Adrenal gland (tissue), 12 donors: ENCODE measurements around the gene RAP1GAP2. TPM values are rescaled to one million over a fixed set of nuclear protein-coding genes. Genes with fewer than 3 reads are reported as not detected.
A peak's percentile ranks its signal among the peaks of the same experiment; 100 is the strongest.

Experiments used
- DNase-seq, 7 donors: peaks; one replicate each; pipeline ENCODE4 v3.0.0-alpha.2; 2019 to 2020
- H3K27ac ChIP-seq, 5 donors: fragments of 200-600 bp; sonication (generic) in 4 of 5; 1 replicate in 3 of 5; 2 replicates in 2 of 5; pipeline versions ENCODE4 v1.5.1 to v1.8.0; 2016 to 2020; ENCODE audit warnings: mild to moderate bottlenecking in 1 of 5
- H3K27me3 ChIP-seq: fragments of 200-600 bp; 2 replicates; pipeline ENCODE4 v1.8.0; 2021
- H3K36me3 ChIP-seq, 2 donors: fragments of 200-600 bp; replicated peaks in 1 of 2; 1 replicate in 1 of 2; 2 replicates in 1 of 2; pipeline versions ENCODE4 v1.5.1 to v1.8.0; 2018 to 2022
- H3K4me1 ChIP-seq, 2 donors: fragments of 200-600 bp; replicated peaks in 1 of 2; 1 replicate in 1 of 2; 2 replicates in 1 of 2; pipeline versions ENCODE4 v1.5.1 to v1.8.0; 2018 to 2021
- H3K4me3 ChIP-seq, 4 donors: fragments of 200-600 bp; sonication (generic) in 3 of 4; one replicate each; pipeline ENCODE4 v1.5.1; 2016 to 2018
- H3K9me3 ChIP-seq, 3 donors: fragments of 200-600 bp; sonication (generic) in 1 of 3; replicated peaks in 1 of 3; 1 replicate in 2 of 3; 2 replicates in 1 of 3; pipeline versions ENCODE4 v1.5.1 to v1.8.0; 2016 to 2021
- POLR2A ChIP-seq, 2 donors: fragments of 450-650 bp; IDR thresholded peaks; one replicate each; pipeline ENCODE4 v1.6.1; 2017; ENCODE audit warnings: antibody characterized with exemption in 2 of 2, mild to moderate bottlenecking in 2 of 2, moderate library complexity in 1 of 2
- WGBS, 4 donors: extraction: QIAGEN DNeasy Blood & Tissue Kit in 2 of 4; methylation state at CpG; one replicate each; pipeline versions ENCODE4 v1.1.5 to v1.1.7; 2013 to 2017; 5-methylcytosine and 5-hydroxymethylcytosine counted together
- intact Hi-C, 2 donors: fragments of 100-400 bp; cut with DNase I; formaldehyde crosslinking; loops; one replicate each; pipeline versions ENCODE4 v1.14.1 to v1.15.0; 2022 to 2023
- polyA plus RNA-seq, 3 donors: library from polyadenylated mRNA; stranded (reverse); fragments of 200-250 nt in 2 of 3; fragments of 350-450 nt in 1 of 3; fragmentation: Illumina TruSeq in 1 of 3; extraction: RNeasy Lipid Tissue Mini Kit (QIAGEN cat#74804) in 1 of 3; gene quantifications; one replicate each; pipeline ENCODE4 v1.2.3, GENCODE V29; 2013 to 2014
- total RNA-seq, 9 donors: library from RNA; depleted of rRNA in 4 of 9; stranded (reverse); fragments of >200 nt in 4 of 9; fragments of 120-200 nt in 1 of 9; fragmentation: NEBNext Ultra II Directional in 1 of 9; extraction: Animal tissue kit (Norgen Biotek cat#: 25700) in 1 of 9; gene quantifications; one replicate each; pipeline versions ENCODE4 v1.1.0 to v1.2.4, GENCODE V29; 2013 to 2023
- TF ChIP-seq, protein P1 (sequence below), 6 experiments: fragments of 450-650 bp in 4 of 6; fragments of 200-600 bp in 2 of 6; sonication (generic) in 1 of 6; IDR thresholded peaks; 1 replicate in 5 of 6; 2 replicates in 1 of 6; pipeline versions ENCODE4 v1.5.1 to v1.8.0; 2016 to 2021; ENCODE audit warnings: antibody characterized with exemption in 6 of 6, mild to moderate bottlenecking in 2 of 6, moderate library complexity in 1 of 6
- donor health status: healthy with polysubstance abuse.
- donor health status: Bipolar disorder and iron deficiency.
- donor health status: DM: yes; HTN: yes; CAD: no.
- donor health status: DM: no; HTN: no; CAD: no.
- donor health status: DM: no; HTN: no; CAD: no.
- donor health status: DM: yes; HTN: yes; CAD: no.

RAP1GAP2 gene
- total and polyA plus RNA-seq, 12 donors = 4.2 to 20.4 (median 6.9) TPM

DNA sequence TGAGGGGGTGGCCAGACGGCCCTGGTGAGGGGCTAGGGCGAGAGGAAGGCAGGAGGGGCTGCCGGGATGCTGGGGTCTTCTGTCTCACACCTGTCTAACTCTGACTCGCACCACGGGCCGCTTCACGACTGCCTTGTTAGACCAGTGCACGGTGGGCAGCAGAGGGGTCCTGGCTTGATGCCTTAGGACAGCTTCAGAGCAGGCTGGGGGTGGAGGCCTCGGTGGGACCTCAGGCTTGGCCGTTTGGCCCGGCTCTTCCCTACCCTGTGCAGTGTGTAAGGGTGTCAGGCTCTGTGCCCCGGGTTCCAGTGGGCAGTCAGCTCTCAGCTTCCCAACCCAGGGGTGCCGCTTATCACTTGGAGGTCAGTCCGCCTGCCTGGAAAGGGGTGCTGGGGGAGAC is 166.5 kb downstream of the RAP1GAP2 start:
- no peak overlapping the region for H3K4me3 ChIP-seq
- H3K36me3 ChIP-seq = no peaks in the 10 kb centered on the region
- H3K9me3 ChIP-seq = no peaks in the 10 kb centered on the region
- peak overlapping the region in 1 of 5 donors; percentile 26 for H3K27ac ChIP-seq
- 78 to 84% methylated on average over 14 of the region's 14 CpGs; no CpG with 5 or more reads in 2 of the 4 donors for WGBS, 4 donors
- no peak for TF ChIP-seq POLR2A (IDR thresholded peaks at IDR 0.05)
- TF ChIP-seq, protein P1, sequence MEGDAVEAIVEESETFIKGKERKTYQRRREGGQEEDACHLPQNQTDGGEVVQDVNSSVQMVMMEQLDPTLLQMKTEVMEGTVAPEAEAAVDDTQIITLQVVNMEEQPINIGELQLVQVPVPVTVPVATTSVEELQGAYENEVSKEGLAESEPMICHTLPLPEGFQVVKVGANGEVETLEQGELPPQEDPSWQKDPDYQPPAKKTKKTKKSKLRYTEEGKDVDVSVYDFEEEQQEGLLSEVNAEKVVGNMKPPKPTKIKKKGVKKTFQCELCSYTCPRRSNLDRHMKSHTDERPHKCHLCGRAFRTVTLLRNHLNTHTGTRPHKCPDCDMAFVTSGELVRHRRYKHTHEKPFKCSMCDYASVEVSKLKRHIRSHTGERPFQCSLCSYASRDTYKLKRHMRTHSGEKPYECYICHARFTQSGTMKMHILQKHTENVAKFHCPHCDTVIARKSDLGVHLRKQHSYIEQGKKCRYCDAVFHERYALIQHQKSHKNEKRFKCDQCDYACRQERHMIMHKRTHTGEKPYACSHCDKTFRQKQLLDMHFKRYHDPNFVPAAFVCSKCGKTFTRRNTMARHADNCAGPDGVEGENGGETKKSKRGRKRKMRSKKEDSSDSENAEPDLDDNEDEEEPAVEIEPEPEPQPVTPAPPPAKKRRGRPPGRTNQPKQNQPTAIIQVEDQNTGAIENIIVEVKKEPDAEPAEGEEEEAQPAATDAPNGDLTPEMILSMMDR (IDR thresholded peaks at IDR 0.05) = no peak
- peak in 2 of 7 donors; percentile 17 to 44 for DNase-seq
- intact Hi-C loops = no loop called here
- peaks cover 0 to 5% of the 10 kb centered on the region in 2 donors for H3K4me1 ChIP-seq
- H3K27me3 ChIP-seq = no peaks in the 10 kb centered on the region

DNA sequence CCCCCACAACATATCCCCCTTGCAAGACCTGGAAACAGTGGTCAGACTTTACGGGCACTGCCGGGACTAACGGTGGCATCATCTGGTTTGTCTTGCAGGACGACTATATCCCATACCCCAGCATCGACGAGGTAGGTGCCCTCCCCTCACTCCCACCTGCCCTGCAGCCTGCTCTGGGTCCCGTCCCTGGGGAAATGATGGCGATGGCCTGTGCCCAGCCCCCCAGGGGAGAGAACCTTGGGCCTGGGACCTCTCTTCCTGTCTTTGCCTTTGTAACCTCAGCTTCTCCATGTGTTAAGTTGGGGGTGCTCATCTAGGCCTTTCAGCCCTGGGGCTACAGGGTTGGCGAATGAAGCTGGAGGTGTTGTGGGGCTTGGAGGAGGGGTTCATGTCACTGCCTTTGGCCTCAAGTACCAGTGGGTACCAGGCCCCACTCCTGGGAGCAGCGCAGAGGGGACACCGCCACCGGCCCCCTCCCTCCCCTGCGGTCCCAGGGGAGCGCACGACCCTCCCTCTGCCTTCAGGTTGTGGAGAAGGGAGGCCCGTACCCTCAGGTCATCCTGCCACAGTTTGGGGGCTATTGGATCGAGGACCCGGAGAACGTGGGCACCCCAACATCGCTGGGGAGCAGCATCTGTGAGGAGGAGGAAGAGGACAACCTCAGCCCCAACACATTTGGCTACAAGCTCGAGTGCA is 167.2 kb downstream of the RAP1GAP2 start:
- no peak overlapping the region for H3K4me3 ChIP-seq
- DNase-seq = peak in 2 of 7 donors; percentile 14 to 41
- peaks cover 0 to 5% of the 10 kb centered on the region in 2 donors for H3K4me1 ChIP-seq
- WGBS, 4 donors = 83 to 89% (median 88%) methylated on average over 8 to 21 of the region's 21 CpGs
- H3K27ac ChIP-seq = no peak overlapping the region
- H3K9me3 ChIP-seq = no peaks in the 10 kb centered on the region
- intact Hi-C loops = no loop called here
- no peaks in the 10 kb centered on the region for H3K27me3 ChIP-seq
- TF ChIP-seq POLR2A (IDR thresholded peaks at IDR 0.05) = no peak
- TF ChIP-seq, protein P1 (IDR thresholded peaks at IDR 0.05) = no peak
- H3K36me3 ChIP-seq = no peaks in the 10 kb centered on the region

DNA sequence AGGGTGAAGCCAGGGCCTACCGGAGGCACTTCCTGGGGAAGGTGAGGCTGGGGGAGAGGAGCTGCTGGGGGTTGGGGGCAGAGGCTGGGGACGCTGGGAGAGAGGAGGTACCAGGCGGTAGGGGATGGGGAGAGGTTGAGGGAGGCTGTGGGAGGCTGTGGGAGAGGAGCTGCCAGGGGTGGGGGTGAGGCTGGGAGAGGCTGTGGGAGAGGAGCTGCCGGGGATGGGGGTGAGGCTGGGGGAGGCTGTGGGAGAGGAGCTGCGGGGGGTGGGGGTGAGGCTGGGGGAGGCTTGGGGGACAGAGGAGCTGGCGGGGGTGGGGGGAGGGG is 167.8 kb downstream of the RAP1GAP2 start:
- H3K9me3 ChIP-seq = no peaks in the 10 kb centered on the region
- peak in 1 of 7 donors; percentile 17 for DNase-seq
- peaks cover 0 to 5% of the 10 kb centered on the region in 2 donors for H3K4me1 ChIP-seq
- TF ChIP-seq POLR2A (IDR thresholded peaks at IDR 0.05) = no peak
- TF ChIP-seq, protein P1 (IDR thresholded peaks at IDR 0.05) = no peak
- no peaks in the 10 kb centered on the region for H3K36me3 ChIP-seq
- H3K4me3 ChIP-seq = no peak overlapping the region
- H3K27ac ChIP-seq = no peak overlapping the region
- H3K27me3 ChIP-seq = no peaks in the 10 kb centered on the region
- 80 to 94% (median 83%) methylated on average over 2 to 6 of the region's 6 CpGs; no CpG with 5 or more reads in 1 of the 4 donors for WGBS, 4 donors
- intact Hi-C loops = no loop called here

DNA sequence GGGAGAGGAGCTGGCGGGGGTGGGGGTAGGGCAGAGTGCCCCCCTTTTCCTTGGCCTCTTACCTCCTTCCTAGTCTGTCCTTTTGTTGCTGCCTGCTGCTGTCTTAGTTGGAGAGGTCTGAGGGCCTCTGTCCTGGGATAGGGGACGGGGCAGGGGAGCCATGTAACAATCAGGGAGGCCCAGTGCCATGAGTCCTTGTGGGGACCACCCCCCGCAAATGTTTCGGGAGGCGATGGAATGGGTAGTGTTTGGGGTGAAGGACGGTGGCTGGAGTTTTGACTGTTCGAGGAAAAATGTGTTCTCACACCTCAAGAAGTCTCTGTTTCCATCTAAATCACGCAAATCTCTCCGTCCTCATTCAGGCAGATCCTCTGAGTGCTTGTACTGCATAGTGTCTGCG is 168.1 kb downstream of the RAP1GAP2 start:
- Histone ChIP-seq H3K27me3 (no peaks in the 10 kb centered on the region), H3K4me1 (peaks cover 0 to 5% of the 10 kb centered on the region in 2 donors), H3K4me3 (no peak overlapping the region), H3K9me3 (no peaks in the 10 kb centered on the region), H3K36me3 (no peaks in the 10 kb centered on the region), H3K27ac (no peak overlapping the region)
- peak in 2 of 7 donors; percentile 11 to 48 for DNase-seq
- intact Hi-C loops = no loop called here
- 67 to 84% (median 82%) methylated on average over 9 to 10 of the region's 10 CpGs for WGBS, 4 donors
- TF ChIP-seq, protein P1 (IDR thresholded peaks at IDR 0.05) = no peak
- TF ChIP-seq POLR2A (IDR thresholded peaks at IDR 0.05) = no peak
